ENCODE measurements around the gene GALNT2.

DNA sequence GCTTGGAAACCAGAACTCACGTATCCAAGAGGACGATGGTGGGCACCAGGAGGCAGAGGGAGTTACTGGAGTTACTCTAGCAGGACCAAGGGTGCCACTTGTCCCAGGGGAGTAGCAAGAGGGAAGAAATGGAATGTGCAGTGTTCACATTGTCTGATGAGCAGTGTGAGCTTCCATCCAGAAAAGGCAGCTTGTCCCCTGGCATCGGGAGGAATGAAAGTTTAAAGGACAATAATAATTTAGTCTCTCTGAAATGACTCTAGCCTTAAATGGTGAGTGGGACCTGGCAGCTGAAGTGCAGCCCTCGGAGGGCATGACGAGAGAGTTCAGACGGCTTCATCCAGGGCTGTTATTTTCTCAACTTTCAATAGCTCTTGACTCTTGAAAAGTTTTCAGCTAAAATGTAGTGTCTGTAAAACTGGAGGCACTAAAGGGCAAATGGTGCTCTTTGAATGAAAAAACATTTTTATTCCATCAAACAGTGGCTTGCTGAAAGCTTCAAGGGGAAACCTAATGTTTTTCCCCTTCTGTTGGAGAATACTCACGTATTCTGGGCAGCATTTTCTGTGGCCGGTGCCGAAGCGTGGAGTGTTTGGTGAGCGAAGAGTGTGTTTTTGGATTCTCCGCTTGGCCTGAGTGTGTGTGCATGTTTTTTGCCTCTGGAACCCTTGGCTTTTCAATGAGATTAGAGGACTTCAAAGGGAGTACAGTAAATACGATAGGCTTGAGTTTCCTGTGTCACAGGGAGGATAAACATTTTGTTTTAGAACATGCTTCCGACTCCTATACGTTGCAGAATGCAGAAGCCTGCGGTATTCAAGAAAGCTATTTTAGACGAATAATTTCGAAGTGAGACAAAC lies 157.3 kb downstream of the GALNT2 start:
- TF ChIP-seq, protein P1, sequence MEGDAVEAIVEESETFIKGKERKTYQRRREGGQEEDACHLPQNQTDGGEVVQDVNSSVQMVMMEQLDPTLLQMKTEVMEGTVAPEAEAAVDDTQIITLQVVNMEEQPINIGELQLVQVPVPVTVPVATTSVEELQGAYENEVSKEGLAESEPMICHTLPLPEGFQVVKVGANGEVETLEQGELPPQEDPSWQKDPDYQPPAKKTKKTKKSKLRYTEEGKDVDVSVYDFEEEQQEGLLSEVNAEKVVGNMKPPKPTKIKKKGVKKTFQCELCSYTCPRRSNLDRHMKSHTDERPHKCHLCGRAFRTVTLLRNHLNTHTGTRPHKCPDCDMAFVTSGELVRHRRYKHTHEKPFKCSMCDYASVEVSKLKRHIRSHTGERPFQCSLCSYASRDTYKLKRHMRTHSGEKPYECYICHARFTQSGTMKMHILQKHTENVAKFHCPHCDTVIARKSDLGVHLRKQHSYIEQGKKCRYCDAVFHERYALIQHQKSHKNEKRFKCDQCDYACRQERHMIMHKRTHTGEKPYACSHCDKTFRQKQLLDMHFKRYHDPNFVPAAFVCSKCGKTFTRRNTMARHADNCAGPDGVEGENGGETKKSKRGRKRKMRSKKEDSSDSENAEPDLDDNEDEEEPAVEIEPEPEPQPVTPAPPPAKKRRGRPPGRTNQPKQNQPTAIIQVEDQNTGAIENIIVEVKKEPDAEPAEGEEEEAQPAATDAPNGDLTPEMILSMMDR (conservative IDR thresholded peaks at IDR 0.05; ENCODE audit: low read length), result no peak
- TF ChIP-seq EZH2phosphoT487 (IDR thresholded peaks at IDR 0.05; ENCODE audit: borderline replicate concordance), result no peak
